ENCODE data around the gene SHPK. TPM values are rescaled to one million over a fixed set of nuclear protein-coding genes. Genes with fewer than 3 reads are reported as not detected.

Gene SHPK
- total RNA-seq, 2 donors from 2014 or later, result 10.5 to 16.1 TPM

- peak overlapping the region; percentile 49 to 97 for H3K27ac ChIP-seq
- TF ChIP-seq CTCF (IDR thresholded peaks at IDR 0.05), result no peak
- peaks cover 34% of the 10 kb centered on the region for H3K36me3 ChIP-seq
- H3K27me3 ChIP-seq (replicated peaks; ENCODE audit: insufficient read depth), result no peaks in the 10 kb centered on the region
- H3K4me1 ChIP-seq (ENCODE audit: control insufficient read depth in 1 of 2, low read depth in 2 of 2), result peaks cover 20 to 43% of the 10 kb centered on the region in 2 donors
- ATAC-seq (ENCODE audit: insufficient number of reproducible peaks, low FRiP score, low read depth), result no peak
- peak overlapping the region; percentile 86 for H3K4me3 ChIP-seq
- H3K9me3 ChIP-seq, result no peaks in the 10 kb centered on the region
- DNase-seq (ENCODE audit: low spot score), result no peak
Measured at GRCh38 chr17:3666516-3666915, 30.5 kb upstream of the SHPK start.

GRCh38 chr17:3665834-3666233 is 29.8 kb upstream of the SHPK start:
- no peak for DNase-seq (ENCODE audit: low spot score)
- H3K27me3 ChIP-seq (replicated peaks; ENCODE audit: insufficient read depth), result no peaks in the 10 kb centered on the region
- peaks cover 36% of the 10 kb centered on the region for H3K36me3 ChIP-seq
- no peak for ATAC-seq (ENCODE audit: insufficient number of reproducible peaks, low FRiP score, low read depth)
- H3K4me1 ChIP-seq (ENCODE audit: control insufficient read depth in 1 of 2, low read depth in 2 of 2), result peaks cover 24 to 49% of the 10 kb centered on the region in 2 donors
- peak overlapping the region; percentile 49 to 97 for H3K27ac ChIP-seq
- H3K9me3 ChIP-seq, result no peaks in the 10 kb centered on the region
- no peak overlapping the region for H3K4me3 ChIP-seq
- TF ChIP-seq CTCF (IDR thresholded peaks at IDR 0.05), result no peak

GRCh38 chr17:3663102-3664011 is 27.3 kb upstream of the SHPK start:
- Histone ChIP-seq H3K27ac (no peak overlapping the region), H3K27me3 (replicated peaks; ENCODE audit: insufficient read depth) (no peaks in the 10 kb centered on the region), H3K4me1 (ENCODE audit: control insufficient read depth in 1 of 2, low read depth in 2 of 2) (peaks cover 32 to 58% of the 10 kb centered on the region in 2 donors), H3K4me3 (no peak overlapping the region), H3K9me3 (no peaks in the 10 kb centered on the region), H3K36me3 (peaks cover 36% of the 10 kb centered on the region)
- no peak for DNase-seq (ENCODE audit: low spot score)
- no peak for TF ChIP-seq CTCF (IDR thresholded peaks at IDR 0.05)
- no peak for ATAC-seq (ENCODE audit: insufficient number of reproducible peaks, low FRiP score, low read depth)

- TF ChIP-seq CTCF (IDR thresholded peaks at IDR 0.05), result no peak
- no peaks in the 10 kb centered on the region for H3K27me3 ChIP-seq (replicated peaks; ENCODE audit: insufficient read depth)
- peak overlapping the region; percentile 84 to 91 for H3K27ac ChIP-seq
- H3K36me3 ChIP-seq, result peaks cover 40% of the 10 kb centered on the region
- ATAC-seq (ENCODE audit: insufficient number of reproducible peaks, low FRiP score, low read depth) (peak; percentile 29), DNase-seq (ENCODE audit: low spot score) (no peak)
- no peak overlapping the region for H3K4me3 ChIP-seq
- H3K9me3 ChIP-seq, result no peaks in the 10 kb centered on the region
- H3K4me1 ChIP-seq (ENCODE audit: control insufficient read depth in 1 of 2, low read depth in 2 of 2), result peaks cover 21 to 39% of the 10 kb centered on the region in 2 donors
Measured at GRCh38 chr17:3660311-3660891, 24.4 kb upstream of the SHPK start.

GRCh38 chr17:3659541-3660111 is 23.6 kb upstream of the SHPK start:
- peak; percentile 51 for DNase-seq (ENCODE audit: low spot score)
- peak; percentile 41 for TF ChIP-seq CTCF (IDR thresholded peaks at IDR 0.05)
- peak overlapping the region; percentile 34 for H3K4me3 ChIP-seq
- H3K4me1 ChIP-seq (ENCODE audit: control insufficient read depth in 1 of 2, low read depth in 2 of 2), result peaks cover 21 to 37% of the 10 kb centered on the region in 2 donors
- no peaks in the 10 kb centered on the region for H3K27me3 ChIP-seq (replicated peaks; ENCODE audit: insufficient read depth)
- peaks cover 37% of the 10 kb centered on the region for H3K36me3 ChIP-seq
- peak; percentile 88 for ATAC-seq (ENCODE audit: insufficient number of reproducible peaks, low FRiP score, low read depth)
- no peaks in the 10 kb centered on the region for H3K9me3 ChIP-seq
- peak overlapping the region; percentile 84 to 91 for H3K27ac ChIP-seq
